HepG2 (cell line): ENCODE measurements around the gene LMNA. TPM values are rescaled to one million over a fixed set of nuclear protein-coding genes. Genes with fewer than 3 reads are reported as not detected.

Experiments used
- ELF3 ChIP-seq: IDR thresholded peaks from 2 replicates; pipeline ENCODE4 v1.6.1; 2016; ENCODE audit warnings: missing genetic modification reagents, missing compliant biosample characterization
- HMGXB4 ChIP-seq, 2 experiments: sonication (generic) in 1 of 2; formaldehyde crosslinking in 1 of 2; IDR thresholded peaks; 2 replicates each; pipeline versions ENCODE4 v1.4.0 to v1.6.1; 2018 to 2020; ENCODE audit warnings: missing genetic modification reagents in 2 of 2, borderline replicate concordance in 1 of 2, low read depth in 1 of 2, mild to moderate bottlenecking in 1 of 2, missing biosample characterization in 1 of 2
- JARID2 ChIP-seq: sonication (generic); formaldehyde crosslinking; IDR thresholded peaks from 2 replicates; pipeline ENCODE4 v1.8.1; 2023; ENCODE audit warnings: missing genetic modification reagents, inconsistent platforms; ENCODE audit not compliant: insufficient replicate concordance
- MAFF ChIP-seq: IDR thresholded peaks from 2 replicates; pipeline ENCODE4 v1.6.1; 2011; ENCODE audit warnings: low read depth, low read length, improper control_type of control experiment
- PHF21A ChIP-seq: sonication (generic); formaldehyde crosslinking; IDR thresholded peaks from 2 replicates; pipeline ENCODE4 v1.5.0; 2020; ENCODE audit warnings: mild to moderate bottlenecking, missing genetic modification reagents
- REL ChIP-seq: sonication (generic); formaldehyde crosslinking; conservative IDR thresholded peaks from 2 replicates; pipeline ENCODE4 v1.8.0; 2022; ENCODE audit warnings: mild to moderate bottlenecking, missing genetic modification reagents, moderate library complexity
- RFX3 ChIP-seq: IDR thresholded peaks from 2 replicates; pipeline ENCODE4 v1.6.1; 2016; ENCODE audit warnings: missing biosample characterization, missing genetic modification reagents
- SIX4 ChIP-seq: sonication (generic); formaldehyde crosslinking; IDR thresholded peaks from 2 replicates; pipeline ENCODE4 v1.4.0; 2020; ENCODE audit warnings: missing genetic modification reagents
- SNAI1 ChIP-seq: sonication (generic); formaldehyde crosslinking; IDR thresholded peaks from 2 replicates; pipeline ENCODE4 v1.5.0; 2020; ENCODE audit warnings: mild to moderate bottlenecking, missing genetic modification reagents, borderline replicate concordance
- YY1 ChIP-seq: IDR thresholded peaks from 2 replicates; pipeline ENCODE4 v1.6.1; 2011; ENCODE audit warnings: low read length, low read depth, moderate library complexity, mild to moderate bottlenecking; ENCODE audit not compliant: insufficient read depth, insufficient replicate concordance
- ZBTB40 ChIP-seq, 2 experiments: fragments of 450-650 bp in 1 of 2; sonication (generic) in 1 of 2; formaldehyde crosslinking in 1 of 2; IDR thresholded peaks; 2 replicates each; pipeline versions ENCODE4 v1.6.1 to v1.8.0; 2016 to 2022; ENCODE audit warnings: antibody characterized with exemption in 1 of 2, mild to moderate bottlenecking in 1 of 2, missing genetic modification reagents in 1 of 2
- ZFP41 ChIP-seq: sonication (generic); formaldehyde crosslinking; IDR thresholded peaks from 2 replicates; pipeline ENCODE4 v1.4.0; 2020; ENCODE audit warnings: mild to moderate bottlenecking, missing genetic modification reagents, borderline replicate concordance
- ZNF44 ChIP-seq: sonication (generic); formaldehyde crosslinking; IDR thresholded peaks from 2 replicates; pipeline ENCODE4 v1.5.1; 2020; ENCODE audit warnings: mild to moderate bottlenecking, missing genetic modification reagents
- ZNF768 ChIP-seq: sonication (generic); formaldehyde crosslinking; IDR thresholded peaks from 2 replicates; pipeline ENCODE4 v1.4.0; 2020; ENCODE audit warnings: missing genetic modification reagents
- ZNF816 ChIP-seq: sonication (generic); formaldehyde crosslinking; IDR thresholded peaks from 2 replicates; pipeline ENCODE4 v1.8.0; 2022; ENCODE audit warnings: missing genetic modification reagents, mild to moderate bottlenecking, borderline replicate concordance
- polyA plus RNA-seq, 8 experiments: library from polyadenylated mRNA; depleted of rRNA in 3 of 8; stranded (reverse) in 7 of 8; unstranded in 1 of 8; fragments of >200 nt; fragmentation: Illumina TruSeq in 4 of 8; extraction: Trizol in 4 of 8; gene quantifications; 2 replicates each; pipeline versions ENCODE4 v1.2.1 to v1.2.3, GENCODE V29; 2011 to 2016; ENCODE audit warnings: low read depth in 4 of 8, missing spikeins in 1 of 8, mixed read lengths in 1 of 8; ENCODE audit not compliant: insufficient read depth in 1 of 8
- total RNA-seq, 5 experiments: library from RNA; depleted of rRNA; stranded (reverse); fragments of >200 nt; fragmentation: Illumina TruSeq; extraction: Trizol; gene quantifications; 2 replicates each; pipeline ENCODE4 v1.2.3, GENCODE V29; 2016; ENCODE audit warnings: low read depth in 1 of 5
- TF ChIP-seq, protein P1 (sequence below): IDR thresholded peaks from 2 replicates; pipeline ENCODE4 v1.6.1; 2016; ENCODE audit warnings: mild to moderate bottlenecking

LMNA gene
- total and polyA plus RNA-seq, 2 of the 13 experiments (the other 11 are each of a cell fraction or from before 2014, with no cell fraction given), result 107 to 225 TPM

- TF ChIP-seq ZBTB40 (IDR thresholded peaks at IDR 0.05) (no peak), ZBTB40 (CRISPR knock-in tag; IDR thresholded peaks at IDR 0.05) (no peak), ZNF816 (CRISPR knock-in tag) (no peak), PHF21A (CRISPR knock-in tag) (no peak), ELF3 (CRISPR knock-in tag) (0 out of 2 replicates have a peak, but pooled peaks have one; percentile 12), HMGXB4 (CRISPR knock-in tag; IDR thresholded peaks at IDR 0.05; ENCODE audit: borderline replicate concordance in 1 of 2, low read depth in 1 of 2) (peak in 1 of 2 experiments; percentile 9; a peak in 1 of 4 replicates), ZNF44 (CRISPR knock-in tag) (no peak), RFX3 (CRISPR knock-in tag) (no peak), ZNF768 (CRISPR knock-in tag) (no peak), ZFP41 (no peak), REL (CRISPR knock-in tag) (no peak), SIX4 (no peak), JARID2 (CRISPR knock-in tag) (peak; percentile 56), YY1 (peak; percentile 19), MAFF (peak; percentile 54), SNAI1 (no peak)
- TF ChIP-seq, protein P1, sequence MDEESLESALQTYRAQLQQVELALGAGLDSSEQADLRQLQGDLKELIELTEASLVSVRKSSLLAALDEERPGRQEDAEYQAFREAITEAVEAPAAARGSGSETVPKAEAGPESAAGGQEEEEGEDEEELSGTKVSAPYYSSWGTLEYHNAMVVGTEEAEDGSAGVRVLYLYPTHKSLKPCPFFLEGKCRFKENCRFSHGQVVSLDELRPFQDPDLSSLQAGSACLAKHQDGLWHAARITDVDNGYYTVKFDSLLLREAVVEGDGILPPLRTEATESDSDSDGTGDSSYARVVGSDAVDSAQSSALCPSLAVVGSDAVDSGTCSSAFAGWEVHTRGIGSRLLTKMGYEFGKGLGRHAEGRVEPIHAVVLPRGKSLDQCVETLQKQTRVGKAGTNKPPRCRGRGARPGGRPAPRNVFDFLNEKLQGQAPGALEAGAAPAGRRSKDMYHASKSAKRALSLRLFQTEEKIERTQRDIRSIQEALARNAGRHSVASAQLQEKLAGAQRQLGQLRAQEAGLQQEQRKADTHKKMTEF, result no peak
Observed at GRCh38 chr1:156122519-156123355, 8.2 kb downstream of the LMNA start (continued).
